ENCODE results near the gene TMEM202. TPM values are rescaled to one million over a fixed set of nuclear protein-coding genes. Genes with fewer than 3 reads are reported as not detected.
"Not testable (repeated sequence)": the region's sequence is repeated elsewhere in the genome, so short reads cannot be mapped to it uniquely, and the experiment has no call there.

TMEM202 gene
- polyA plus RNA-seq, 1 experiment, result not detected

DNA sequence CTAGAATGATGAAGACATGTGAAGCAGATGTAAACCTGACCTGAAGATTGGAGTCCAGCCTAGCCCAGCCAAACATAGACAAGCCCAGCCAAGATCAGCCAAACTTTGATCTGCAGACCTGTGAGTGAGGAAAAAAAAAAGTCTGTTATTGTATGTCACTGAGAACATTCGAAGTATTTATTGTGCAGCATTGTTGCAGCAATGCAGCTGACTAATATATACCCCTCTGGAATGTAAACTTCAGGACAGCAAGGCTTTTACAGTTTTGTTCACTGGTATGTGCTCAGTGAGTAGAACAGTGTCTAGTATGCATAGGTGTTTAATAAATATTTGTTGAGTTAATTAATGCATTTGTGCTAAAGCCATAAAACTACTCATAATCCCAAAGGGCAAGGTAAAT is 23.4 kb downstream of the TMEM202 start:
- H3K27me3 ChIP-seq (ENCODE audit: control insufficient read depth, insufficient read depth, low read length), result no peaks in the 10 kb centered on the region; the same call in 1 of the 2 replicates
- DNase-seq (ENCODE audit: low read depth), result no peak
- ChIA-PET CTCF (no interaction called here), POLR2A (no interaction called here)
- no peak for TF ChIP-seq CTCF (IDR thresholded peaks at IDR 0.05; ENCODE audit: insufficient read depth, low read depth, low read length)
- H3K4me3 ChIP-seq (ENCODE audit: low read depth, low read length), result no peak overlapping the region
- H3K36me3 ChIP-seq (ENCODE audit: control insufficient read depth, insufficient read depth, low read length), result no peaks in the 10 kb centered on the region

GRCh38 chr15:72423256-72423655 is 25.2 kb downstream of the TMEM202 start:
- DNase-seq (ENCODE audit: low read depth), result no peak
- no peak for TF ChIP-seq CTCF (IDR thresholded peaks at IDR 0.05; ENCODE audit: insufficient read depth, low read depth, low read length)
- POLR2A ChIA-PET, result no interaction called here
- H3K36me3 ChIP-seq (ENCODE audit: control insufficient read depth, insufficient read depth, low read length), result no peaks in the 10 kb centered on the region
- no peak overlapping the region for H3K4me3 ChIP-seq (ENCODE audit: low read depth, low read length)
- H3K27me3 ChIP-seq (ENCODE audit: control insufficient read depth, insufficient read depth, low read length), result no peaks in the 10 kb centered on the region; the same call in 1 of the 2 replicates
- CTCF ChIA-PET, result interaction anchor here (1.1 kb wide), 1 partner anchor 13 kb away, joined by 3 read pairs; no protein-coding TSS in a partner anchor

DNA sequence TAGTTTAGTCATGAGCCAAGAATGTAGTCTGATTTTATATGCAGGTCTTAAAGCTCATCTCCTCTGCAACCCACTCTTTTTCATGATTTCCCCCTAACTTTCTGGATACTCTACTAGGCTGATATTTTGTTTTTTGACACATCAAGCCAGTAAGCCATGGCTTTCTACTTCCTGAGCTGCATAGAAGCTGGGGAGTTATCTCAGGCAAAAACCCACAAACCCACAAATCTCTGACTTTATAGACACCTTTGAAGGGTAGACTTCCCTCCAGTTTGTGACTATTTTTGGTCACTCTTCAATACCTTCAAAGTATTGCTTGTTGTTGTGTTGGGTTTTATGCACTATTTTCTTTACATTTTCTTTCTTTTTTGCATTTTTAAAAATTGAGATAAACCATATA is 28.6 kb downstream of the TMEM202 start:
- H3K36me3 ChIP-seq (ENCODE audit: control insufficient read depth, insufficient read depth, low read length), result no peaks in the 10 kb centered on the region
- DNase-seq (ENCODE audit: low read depth), result no peak
- H3K27me3 ChIP-seq (ENCODE audit: control insufficient read depth, insufficient read depth, low read length), result no peaks in the 10 kb centered on the region; the same call in 1 of the 2 replicates
- POLR2A ChIA-PET, result no interaction called here
- no peak overlapping the region for H3K4me3 ChIP-seq (ENCODE audit: low read depth, low read length)
- TF ChIP-seq CTCF (IDR thresholded peaks at IDR 0.05; ENCODE audit: insufficient read depth, low read depth, low read length), result no peak
- CTCF ChIA-PET, result no interaction called here

DNA sequence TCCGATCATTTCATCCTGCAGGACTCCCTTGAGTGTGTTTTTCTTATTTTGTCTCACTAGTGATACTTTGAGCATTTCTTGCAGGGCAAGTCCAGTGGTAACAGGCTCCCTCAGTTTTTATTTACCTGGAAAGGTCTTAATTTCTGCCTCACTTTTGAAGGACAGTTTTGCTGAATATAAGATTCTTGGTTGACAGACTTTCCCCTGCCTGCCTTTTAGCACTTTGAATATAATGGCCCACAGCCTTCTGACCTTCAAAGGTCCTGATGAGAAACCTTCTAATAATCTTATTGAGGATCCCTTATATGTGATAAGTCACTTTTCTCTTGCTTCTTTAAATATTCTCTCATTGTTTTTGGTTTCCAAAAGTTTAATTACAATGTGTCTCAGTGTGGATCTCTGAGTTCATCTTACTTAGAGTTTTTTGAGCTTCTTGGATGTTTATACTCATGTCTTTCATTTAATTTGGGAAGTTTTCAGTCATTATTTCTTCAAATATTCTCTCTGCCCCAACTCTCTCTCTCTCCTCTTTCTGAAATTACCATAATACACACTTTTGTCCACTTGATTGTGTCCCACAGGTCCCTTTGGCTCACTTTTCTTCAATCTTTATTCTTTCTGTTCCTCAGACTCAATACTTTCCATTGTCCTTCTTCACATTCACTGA is 39.7 kb downstream of the TMEM202 start:
- no peak for TF ChIP-seq CTCF (IDR thresholded peaks at IDR 0.05; ENCODE audit: insufficient read depth, low read depth, low read length)
- Histone ChIP-seq H3K4me3 (ENCODE audit: low read depth, low read length) (no peak overlapping the region), H3K36me3 (ENCODE audit: control insufficient read depth, insufficient read depth, low read length) (no peaks in the 10 kb centered on the region), H3K27me3 (ENCODE audit: control insufficient read depth, insufficient read depth, low read length) (no peaks in the 10 kb centered on the region)
- ChIA-PET CTCF (interaction anchor here (1.2 kb wide), 1 partner anchor 35 kb away, joined by 3 read pairs; no protein-coding TSS in a partner anchor), POLR2A (no interaction called here)
- DNase-seq (ENCODE audit: low read depth), result no peak

DNA sequence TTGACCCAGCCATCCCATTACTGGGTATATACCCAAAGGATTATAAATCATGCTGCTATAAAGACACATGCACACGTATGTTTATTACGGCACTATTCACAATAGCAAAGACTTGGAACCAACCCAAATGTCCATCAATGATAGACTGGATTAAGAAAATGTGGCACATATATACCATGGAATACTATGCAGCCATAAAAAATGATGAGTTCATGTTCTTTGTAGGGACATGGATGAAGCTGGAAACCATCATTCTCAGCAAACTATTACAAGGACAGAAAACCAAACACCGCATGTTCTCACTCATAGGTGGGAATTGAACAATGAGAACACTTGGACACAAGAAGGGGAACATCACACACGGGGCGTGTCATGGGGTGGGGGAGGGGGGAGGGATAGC is 44.7 kb downstream of the TMEM202 start:
- H3K27me3 ChIP-seq (ENCODE audit: control insufficient read depth, insufficient read depth, low read length); H3K4me3 ChIP-seq (ENCODE audit: low read depth, low read length); POLR2A ChIA-PET; DNase-seq (ENCODE audit: low read depth); H3K36me3 ChIP-seq (ENCODE audit: control insufficient read depth, insufficient read depth, low read length): not testable (repeated sequence)
- CTCF ChIA-PET, result interaction anchor here (0.5 to 0.7 kb wide), 2 partner anchors 38 to 626 kb away, joined by 3 read pairs; no protein-coding TSS in a partner anchor

DNA sequence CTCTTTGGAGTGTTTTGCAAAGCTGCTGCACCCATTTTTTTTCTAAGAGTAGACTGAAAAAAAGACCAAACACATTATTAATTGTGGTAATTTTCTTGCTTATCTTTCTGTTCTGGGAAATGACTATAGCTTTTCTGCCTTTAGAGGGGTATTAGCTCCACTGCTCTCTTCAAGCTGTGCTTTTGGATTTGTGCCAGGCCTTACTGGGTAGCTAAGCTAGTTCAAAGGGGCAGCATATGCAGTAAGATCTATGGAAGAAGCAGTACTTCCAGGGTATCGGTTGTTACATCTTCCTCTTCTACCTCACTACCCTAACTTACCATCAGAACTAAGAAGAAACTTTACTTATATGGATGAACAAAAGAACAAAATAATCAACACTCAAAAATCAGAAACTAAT is 47.3 kb downstream of the TMEM202 start:
- Histone ChIP-seq H3K27me3 (ENCODE audit: control insufficient read depth, insufficient read depth, low read length) (no peaks in the 10 kb centered on the region), H3K36me3 (ENCODE audit: control insufficient read depth, insufficient read depth, low read length) (no peaks in the 10 kb centered on the region), H3K4me3 (ENCODE audit: low read depth, low read length) (no peak overlapping the region)
- no peak for TF ChIP-seq CTCF (IDR thresholded peaks at IDR 0.05; ENCODE audit: insufficient read depth, low read depth, low read length)
- no peak for DNase-seq (ENCODE audit: low read depth)
- ChIA-PET POLR2A (no interaction called here), CTCF (no interaction called here)
